CD4-positive, alpha-beta T cell (primary cell): Measurements from ENCODE around the gene CACNB2. TPM values are rescaled to one million over a fixed set of nuclear protein-coding genes. Genes with fewer than 3 reads are reported as not detected.
"Not testable (repeated sequence)": the region's sequence is repeated elsewhere in the genome, so short reads cannot be mapped to it uniquely, and the experiment has no call there.

Experiments
- ATAC-seq: fragments of 200-7000 bp; cut with Tn5 transposase; one replicate; pipeline ENCODE4 v1.10.0; 2022; ENCODE audit warnings: mild to moderate bottlenecking; ENCODE audit not compliant: poor library complexity
- CTCF ChIA-PET: fragments of 350-600 bp; sonication (Branson Sonifier 250); formaldehyde crosslinking; loops from one replicate; lab custom pipeline; 2021; ENCODE audit warnings: antibody characterized with exemption, inconsistent platforms; lab: Charles Lee
- POLR2A ChIA-PET: fragments of 350-600 bp; sonication (Branson Sonifier 250); formaldehyde crosslinking; loops from one replicate; lab custom pipeline; 2021; ENCODE audit warnings: antibody characterized with exemption, inconsistent platforms; lab: Charles Lee
- DNase-seq, 14 experiments: peaks; one replicate each; pipeline ENCODE4 v3.0.0-alpha.2; 2013 to 2020; ENCODE audit warnings: mixed read lengths in 2 of 14
- H3K27ac ChIP-seq, 2 donors: one replicate each; pipeline versions ENCODE4 v1.5.1 to v1.7.0; 2013; ENCODE audit warnings: low read length in 2 of 2, low read depth in 1 of 2, mild to moderate bottlenecking in 1 of 2
- H3K27me3 ChIP-seq, 2 experiments: 1 replicate in 1 of 2; 2 replicates in 1 of 2; pipeline versions ENCODE4 v1.6.1 to v1.7.0; 2013; ENCODE audit warnings: low read length in 2 of 2, control low read depth in 1 of 2, mild to moderate bottlenecking in 1 of 2, moderate library complexity in 1 of 2; ENCODE audit not compliant: insufficient read depth in 2 of 2, control insufficient read depth in 1 of 2
- H3K36me3 ChIP-seq: one replicate; pipeline ENCODE4 v1.6.1; 2013; ENCODE audit warnings: low read length, control low read depth; ENCODE audit not compliant: insufficient read depth
- H3K4me1 ChIP-seq: one replicate; pipeline ENCODE4 v1.6.1; 2013; ENCODE audit warnings: low read length, control low read depth; ENCODE audit not compliant: insufficient read depth
- H3K4me3 ChIP-seq: one replicate; pipeline ENCODE4 v1.5.1; 2013; ENCODE audit warnings: mild to moderate bottlenecking, low read length, moderate library complexity
- H3K9me3 ChIP-seq, 2 experiments: 1 replicate in 1 of 2; 2 replicates in 1 of 2; pipeline versions ENCODE4 v1.6.1 to v1.7.0; 2013; ENCODE audit warnings: low read length in 2 of 2, mild to moderate bottlenecking in 2 of 2, control low read depth in 1 of 2, moderate library complexity in 1 of 2; ENCODE audit not compliant: control insufficient read depth in 1 of 2, insufficient read depth in 1 of 2
- H3K27ac Mint-ChIP-seq: one replicate; pipeline ENCODE4 v1.8.0; 2020; ENCODE audit warnings: mixed read lengths
- H3K27me3 Mint-ChIP-seq: one replicate; pipeline ENCODE4 v1.8.0; 2021; ENCODE audit warnings: mixed read lengths
- H3K36me3 Mint-ChIP-seq: one replicate; pipeline ENCODE4 v1.8.0; 2021; ENCODE audit warnings: low read depth, mixed read lengths
- H3K4me1 Mint-ChIP-seq: one replicate; pipeline ENCODE4 v1.8.0; 2021; ENCODE audit warnings: low read depth, mixed read lengths
- H3K4me3 Mint-ChIP-seq: one replicate; pipeline ENCODE4 v1.8.0; 2020; ENCODE audit warnings: mild to moderate bottlenecking, mixed read lengths
- H3K9me3 Mint-ChIP-seq: one replicate; pipeline ENCODE4 v1.8.0; 2020; ENCODE audit warnings: mixed read lengths
- intact Hi-C, 2 experiments: fragments of 100-400 bp; cut with DNase I in 1 of 2; cut with micrococcal nuclease in 1 of 2; formaldehyde crosslinking; loops; one replicate each; pipeline versions ENCODE4 v1.15.1 to v1.9.0; 2023 to 2025; cut with DNase I, micrococcal nuclease
- total RNA-seq, 174 experiments: library from RNA in 2 of 174; stranded (reverse) in 2 of 174; gene quantifications; one replicate each; pipeline ENCODE4 v1.2.3 and lab custom pipeline; 2021 to 2026
- TF ChIP-seq, protein P1 (sequence below): fragments of 200-600 bp; IDR thresholded peaks from one replicate; pipeline ENCODE4 v1.8.0; 2022; ENCODE audit warnings: antibody characterized with exemption, mild to moderate bottlenecking

CACNB2 gene
- total RNA-seq, 2 experiments from 2014 or later = 0.34 TPM; not detected in 1

DNA sequence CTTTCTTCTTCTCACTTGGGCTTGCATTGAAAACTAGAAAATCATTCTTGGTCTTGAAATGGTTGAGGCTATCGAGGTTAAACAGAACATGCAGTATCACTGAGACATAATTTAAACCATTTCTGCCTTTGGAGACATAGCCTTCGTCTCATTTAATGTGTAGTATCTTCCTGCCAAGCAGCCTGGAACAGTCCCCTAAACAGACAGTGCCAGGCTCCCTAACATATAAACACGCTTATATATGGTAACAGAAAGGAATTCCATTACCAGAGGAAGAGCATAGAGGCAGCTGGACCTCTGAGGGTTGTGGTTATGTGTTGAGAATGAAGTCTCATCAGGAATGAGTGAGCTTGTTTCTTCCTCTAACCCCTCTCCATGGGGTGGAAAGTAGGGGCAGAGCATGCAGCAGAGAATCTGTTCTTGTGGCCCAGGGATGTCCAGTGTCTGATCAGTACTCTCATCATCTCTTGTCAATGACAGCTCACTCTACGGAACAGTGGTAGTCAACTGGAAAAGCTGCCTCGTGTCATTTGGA lies 11.2 kb downstream of the CACNB2 start:
- Mint-ChIP-seq H3K27ac (no peak overlapping the region), H3K9me3 (no peaks in the 10 kb centered on the region)
- CTCF ChIA-PET = no interaction called here

DNA sequence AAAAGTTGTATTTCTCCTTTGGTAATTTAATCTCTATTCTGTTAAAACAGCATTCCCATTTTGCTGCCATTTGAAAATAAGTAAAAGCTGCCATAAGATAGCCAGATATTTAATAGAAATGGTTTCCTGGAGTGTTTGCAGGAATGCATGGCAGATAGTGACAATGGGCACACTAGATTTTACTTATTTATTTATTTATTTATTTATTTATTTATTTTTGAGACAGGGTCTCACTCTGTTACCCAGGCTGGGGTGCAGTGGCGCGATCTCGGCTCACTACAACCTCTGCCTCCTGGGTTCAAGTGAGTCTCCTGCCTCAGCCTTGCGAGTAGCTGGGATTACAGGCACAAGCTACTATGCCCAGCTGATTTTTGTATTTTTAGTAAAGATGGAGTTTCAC lies 13.2 kb downstream of the CACNB2 start:
- H3K4me1 Mint-ChIP-seq, H3K9me3 ChIP-seq, H3K4me3 ChIP-seq, POLR2A ChIA-PET, ATAC-seq, H3K36me3 ChIP-seq, DNase-seq, H3K9me3 Mint-ChIP-seq, H3K4me3 Mint-ChIP-seq, H3K4me1 ChIP-seq, H3K36me3 Mint-ChIP-seq, H3K27ac ChIP-seq, H3K27ac Mint-ChIP-seq, intact Hi-C loops, H3K27me3 Mint-ChIP-seq, CTCF ChIA-PET, H3K27me3 ChIP-seq: not testable (repeated sequence)

More for the DNA sequence above, 11.2 kb downstream of the CACNB2 start:
- Mint-ChIP-seq H3K27me3 (peaks cover 5% of the 10 kb centered on the region), H3K4me3 (no peak overlapping the region), H3K36me3 (no peaks in the 10 kb centered on the region), H3K4me1 (no peaks in the 10 kb centered on the region)
- no peaks in the 10 kb centered on the region for H3K27me3 ChIP-seq
- DNase-seq = no peak
- peaks cover 0 to 8% of the 10 kb centered on the region in 2 experiments for H3K9me3 ChIP-seq
- H3K4me1 ChIP-seq = no peaks in the 10 kb centered on the region
- no peaks in the 10 kb centered on the region for H3K36me3 ChIP-seq
- POLR2A ChIA-PET = no interaction called here
- intact Hi-C loops = no loop called here
- no peak overlapping the region for H3K27ac ChIP-seq
- no peak overlapping the region for H3K4me3 ChIP-seq
- no peak for ATAC-seq
- TF ChIP-seq, protein P1, sequence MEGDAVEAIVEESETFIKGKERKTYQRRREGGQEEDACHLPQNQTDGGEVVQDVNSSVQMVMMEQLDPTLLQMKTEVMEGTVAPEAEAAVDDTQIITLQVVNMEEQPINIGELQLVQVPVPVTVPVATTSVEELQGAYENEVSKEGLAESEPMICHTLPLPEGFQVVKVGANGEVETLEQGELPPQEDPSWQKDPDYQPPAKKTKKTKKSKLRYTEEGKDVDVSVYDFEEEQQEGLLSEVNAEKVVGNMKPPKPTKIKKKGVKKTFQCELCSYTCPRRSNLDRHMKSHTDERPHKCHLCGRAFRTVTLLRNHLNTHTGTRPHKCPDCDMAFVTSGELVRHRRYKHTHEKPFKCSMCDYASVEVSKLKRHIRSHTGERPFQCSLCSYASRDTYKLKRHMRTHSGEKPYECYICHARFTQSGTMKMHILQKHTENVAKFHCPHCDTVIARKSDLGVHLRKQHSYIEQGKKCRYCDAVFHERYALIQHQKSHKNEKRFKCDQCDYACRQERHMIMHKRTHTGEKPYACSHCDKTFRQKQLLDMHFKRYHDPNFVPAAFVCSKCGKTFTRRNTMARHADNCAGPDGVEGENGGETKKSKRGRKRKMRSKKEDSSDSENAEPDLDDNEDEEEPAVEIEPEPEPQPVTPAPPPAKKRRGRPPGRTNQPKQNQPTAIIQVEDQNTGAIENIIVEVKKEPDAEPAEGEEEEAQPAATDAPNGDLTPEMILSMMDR = no peak

DNA sequence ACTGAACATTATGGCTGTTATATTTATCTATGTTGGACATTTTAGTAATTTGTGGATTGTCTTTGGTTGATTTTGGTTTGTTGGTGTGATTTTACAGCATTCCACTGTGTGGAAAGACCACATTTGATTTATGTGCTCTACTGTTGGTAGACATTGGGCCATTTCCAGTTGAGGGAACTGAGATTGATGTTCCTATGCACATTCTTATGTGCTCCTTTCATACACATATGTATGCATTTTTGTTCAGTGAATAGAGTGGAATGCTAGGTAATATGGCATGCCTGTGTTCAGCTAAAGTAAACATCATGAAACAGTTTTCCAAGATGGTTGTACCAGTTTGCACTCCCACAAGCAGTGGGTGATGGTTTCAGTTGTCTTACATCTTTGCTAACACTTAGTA lies 15.1 kb downstream of the CACNB2 start:
- DNase-seq = no peak
- no peak overlapping the region for H3K4me3 Mint-ChIP-seq
- H3K27me3 ChIP-seq = no peaks in the 10 kb centered on the region
- H3K9me3 Mint-ChIP-seq = no peaks in the 10 kb centered on the region
- no peak overlapping the region for H3K4me3 ChIP-seq
- H3K36me3 ChIP-seq = no peaks in the 10 kb centered on the region
- H3K4me1 Mint-ChIP-seq = no peaks in the 10 kb centered on the region
- no peak overlapping the region for H3K27ac ChIP-seq
- POLR2A ChIA-PET = no interaction called here
- H3K9me3 ChIP-seq = peaks cover 0 to 8% of the 10 kb centered on the region in 2 experiments
- TF ChIP-seq, protein P1 = no peak
- H3K27me3 Mint-ChIP-seq = peaks cover 5% of the 10 kb centered on the region
- H3K4me1 ChIP-seq = no peaks in the 10 kb centered on the region
- H3K36me3 Mint-ChIP-seq = no peaks in the 10 kb centered on the region
- CTCF ChIA-PET = interaction anchor here (1.2 kb wide), 1 partner anchor 9 kb away, joined by 5 read pairs; no protein-coding TSS in a partner anchor
- no peak for ATAC-seq
- no peak overlapping the region for H3K27ac Mint-ChIP-seq
- intact Hi-C loops = no loop called here

DNA sequence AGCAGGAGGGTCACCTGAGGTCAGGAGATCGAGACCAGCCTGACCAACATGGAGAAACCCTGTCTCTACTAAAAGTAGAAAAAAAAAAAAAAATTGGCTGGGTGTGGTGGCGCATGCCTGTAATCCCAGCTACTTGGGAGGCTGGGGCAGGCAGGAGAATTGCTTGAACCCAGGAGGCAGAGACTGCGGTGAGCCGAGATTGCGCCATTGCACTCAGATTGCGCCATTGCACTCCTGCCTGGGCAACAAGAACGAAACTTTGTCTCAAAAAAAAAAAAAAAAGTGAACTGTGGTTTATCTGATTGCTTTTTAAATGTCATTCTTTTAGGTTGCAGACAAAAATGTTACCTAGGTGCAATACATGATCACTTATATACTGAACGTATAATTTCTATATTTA lies 16.6 kb downstream of the CACNB2 start:
- intact Hi-C loops, H3K27me3 ChIP-seq, H3K27ac Mint-ChIP-seq, H3K9me3 Mint-ChIP-seq, H3K4me1 ChIP-seq, ATAC-seq, H3K4me3 ChIP-seq, H3K27me3 Mint-ChIP-seq, H3K36me3 ChIP-seq, H3K4me1 Mint-ChIP-seq, H3K9me3 ChIP-seq, DNase-seq, POLR2A ChIA-PET, H3K27ac ChIP-seq, H3K36me3 Mint-ChIP-seq, H3K4me3 Mint-ChIP-seq, CTCF ChIA-PET: not testable (repeated sequence)
